ENCODE data around the gene ZNF420.
"Not testable (repeated sequence)": the region's sequence is repeated elsewhere in the genome, so short reads cannot be mapped to it uniquely, and the experiment has no call there.

DNA sequence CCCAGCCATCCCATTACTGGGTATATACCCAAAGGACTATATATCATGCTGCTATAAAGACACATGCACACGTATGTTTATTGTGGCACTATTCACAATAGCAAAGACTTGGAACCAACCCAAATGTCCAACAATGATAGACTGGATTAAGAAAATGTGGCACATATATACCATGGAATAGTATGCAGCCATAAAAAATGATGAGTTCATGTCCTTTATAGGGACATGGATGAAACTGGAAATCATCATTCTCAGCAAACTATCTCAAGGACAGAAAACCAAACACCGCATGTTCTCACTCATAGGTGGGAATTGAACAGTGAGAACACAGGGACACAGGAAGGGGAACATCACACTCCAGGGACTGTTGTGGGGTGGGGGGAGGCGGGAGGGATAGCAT, 43.9 kb downstream of the ZNF420 start:
- TF ChIP-seq, protein P1, sequence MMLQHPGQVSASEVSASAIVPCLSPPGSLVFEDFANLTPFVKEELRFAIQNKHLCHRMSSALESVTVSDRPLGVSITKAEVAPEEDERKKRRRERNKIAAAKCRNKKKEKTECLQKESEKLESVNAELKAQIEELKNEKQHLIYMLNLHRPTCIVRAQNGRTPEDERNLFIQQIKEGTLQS (IDR thresholded peaks at IDR 0.05) = not testable (repeated sequence)
- TF ChIP-seq, protein P2, sequence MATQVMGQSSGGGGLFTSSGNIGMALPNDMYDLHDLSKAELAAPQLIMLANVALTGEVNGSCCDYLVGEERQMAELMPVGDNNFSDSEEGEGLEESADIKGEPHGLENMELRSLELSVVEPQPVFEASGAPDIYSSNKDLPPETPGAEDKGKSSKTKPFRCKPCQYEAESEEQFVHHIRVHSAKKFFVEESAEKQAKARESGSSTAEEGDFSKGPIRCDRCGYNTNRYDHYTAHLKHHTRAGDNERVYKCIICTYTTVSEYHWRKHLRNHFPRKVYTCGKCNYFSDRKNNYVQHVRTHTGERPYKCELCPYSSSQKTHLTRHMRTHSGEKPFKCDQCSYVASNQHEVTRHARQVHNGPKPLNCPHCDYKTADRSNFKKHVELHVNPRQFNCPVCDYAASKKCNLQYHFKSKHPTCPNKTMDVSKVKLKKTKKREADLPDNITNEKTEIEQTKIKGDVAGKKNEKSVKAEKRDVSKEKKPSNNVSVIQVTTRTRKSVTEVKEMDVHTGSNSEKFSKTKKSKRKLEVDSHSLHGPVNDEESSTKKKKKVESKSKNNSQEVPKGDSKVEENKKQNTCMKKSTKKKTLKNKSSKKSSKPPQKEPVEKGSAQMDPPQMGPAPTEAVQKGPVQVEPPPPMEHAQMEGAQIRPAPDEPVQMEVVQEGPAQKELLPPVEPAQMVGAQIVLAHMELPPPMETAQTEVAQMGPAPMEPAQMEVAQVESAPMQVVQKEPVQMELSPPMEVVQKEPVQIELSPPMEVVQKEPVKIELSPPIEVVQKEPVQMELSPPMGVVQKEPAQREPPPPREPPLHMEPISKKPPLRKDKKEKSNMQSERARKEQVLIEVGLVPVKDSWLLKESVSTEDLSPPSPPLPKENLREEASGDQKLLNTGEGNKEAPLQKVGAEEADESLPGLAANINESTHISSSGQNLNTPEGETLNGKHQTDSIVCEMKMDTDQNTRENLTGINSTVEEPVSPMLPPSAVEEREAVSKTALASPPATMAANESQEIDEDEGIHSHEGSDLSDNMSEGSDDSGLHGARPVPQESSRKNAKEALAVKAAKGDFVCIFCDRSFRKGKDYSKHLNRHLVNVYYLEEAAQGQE (IDR thresholded peaks at IDR 0.05; ENCODE audit: low read depth) = not testable (repeated sequence)
- not testable (repeated sequence) for TF ChIP-seq RAD21 (IDR thresholded peaks at IDR 0.05; ENCODE audit: low read depth)
